GM18873 (cell line): ENCODE results near the gene ATP6V1B1.

Experiments used
- ATAC-seq: cut with Tn5 transposase; IDR thresholded peaks from one replicate; pipeline ENCODE4 v1.9.1; 2021; ENCODE audit warnings: mild to moderate bottlenecking, moderate library complexity, moderate number of reproducible peaks; ENCODE audit not compliant: unreplicated experiment, low FRiP score

The ATP6V1B1 gene

GRCh38 chr2:70942396-70943204, 6.9 kb downstream of the ATP6V1B1 start:
- no peak for ATAC-seq

GRCh38 chr2:70943205-70943871, 7.6 kb downstream of the ATP6V1B1 start:
- ATAC-seq: no peak

DNA sequence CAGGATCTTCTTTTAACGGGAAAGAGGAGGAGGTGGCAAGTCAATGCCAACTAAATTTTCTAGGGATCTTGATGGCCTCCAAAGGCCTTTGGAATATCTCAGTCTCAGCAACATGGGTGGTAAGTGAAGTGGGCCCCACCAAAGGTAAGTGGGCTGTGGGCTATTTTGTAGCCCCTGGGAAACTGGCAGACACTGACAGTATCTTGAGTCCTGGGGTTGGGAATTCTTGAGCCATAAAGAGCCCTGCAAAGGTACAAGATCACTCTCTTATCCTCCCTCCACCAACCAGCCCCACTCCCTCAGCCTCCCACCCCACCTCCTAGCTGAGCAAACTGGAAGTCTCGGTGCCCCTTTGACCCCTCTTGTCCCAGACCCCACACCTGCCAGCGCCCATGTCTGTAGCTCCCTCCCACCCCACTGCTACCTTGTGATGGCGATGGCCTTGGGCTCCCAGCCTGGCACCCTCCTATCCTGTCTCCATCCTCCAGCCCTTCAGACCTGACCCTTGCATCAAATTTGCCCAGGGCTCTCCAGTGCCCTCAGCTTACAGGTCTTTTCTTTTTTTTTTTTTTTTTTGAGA, 8.5 kb downstream of the ATP6V1B1 start:
- no peak for ATAC-seq

DNA sequence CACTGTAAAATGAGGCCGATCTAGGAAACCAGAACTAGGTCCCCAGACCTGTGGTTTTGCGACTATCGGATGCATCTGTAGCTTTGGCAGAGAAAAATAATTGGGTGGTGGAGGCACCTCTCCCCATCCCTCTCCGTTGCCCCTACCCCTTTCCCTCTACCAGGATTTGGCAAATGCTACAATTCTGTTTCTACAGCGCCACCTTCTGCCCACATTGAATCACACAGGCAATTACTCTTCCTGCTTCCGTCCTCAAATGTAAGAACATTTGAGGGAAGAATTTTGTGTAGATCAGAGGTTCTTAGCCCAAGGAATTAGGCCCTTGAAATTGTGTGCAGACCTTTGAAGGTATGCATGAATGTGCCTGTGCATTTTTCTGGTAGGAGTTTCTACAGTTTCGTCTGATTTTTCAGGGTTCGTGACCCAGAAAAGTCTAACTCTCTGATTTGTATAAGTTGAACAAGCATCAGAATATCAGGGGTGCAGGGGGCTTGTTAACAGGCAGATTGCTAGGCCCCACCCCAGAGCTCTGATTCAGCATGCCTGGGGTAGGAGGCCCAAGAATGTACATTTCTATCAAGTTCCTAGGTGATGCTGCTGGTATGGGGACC, 11.2 kb downstream of the ATP6V1B1 start:
- no peak for ATAC-seq

DNA sequence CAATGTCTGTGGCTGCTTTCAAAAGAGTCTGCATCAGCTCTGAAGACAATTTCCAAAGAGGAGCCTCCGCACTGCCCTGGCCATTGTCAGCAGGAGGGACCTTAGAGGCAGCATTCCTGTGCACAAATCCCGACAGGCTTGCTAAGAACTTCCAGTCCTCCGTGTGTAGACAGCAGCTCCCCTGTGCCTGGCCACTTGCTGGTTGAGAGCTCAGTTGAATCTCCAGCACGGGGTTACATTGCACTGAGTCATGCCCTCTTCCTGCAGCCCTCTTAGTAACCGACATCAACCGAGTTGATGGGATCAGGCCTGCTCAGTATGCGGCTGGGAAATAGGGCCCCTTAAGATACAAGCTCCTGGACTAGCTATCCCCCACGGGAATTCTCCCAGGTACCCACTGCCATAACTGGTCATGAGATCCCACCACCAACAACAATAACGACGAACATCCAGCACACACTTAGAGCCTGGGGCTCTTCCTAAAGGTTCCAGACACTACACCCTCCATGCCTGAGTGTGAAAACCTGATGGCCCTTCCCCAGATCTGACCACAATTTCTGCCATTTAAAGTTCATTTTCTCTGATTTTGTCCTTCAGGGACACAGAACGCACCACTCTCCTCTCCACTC, 12.0 kb downstream of the ATP6V1B1 start:
- ATAC-seq: no peak

DNA sequence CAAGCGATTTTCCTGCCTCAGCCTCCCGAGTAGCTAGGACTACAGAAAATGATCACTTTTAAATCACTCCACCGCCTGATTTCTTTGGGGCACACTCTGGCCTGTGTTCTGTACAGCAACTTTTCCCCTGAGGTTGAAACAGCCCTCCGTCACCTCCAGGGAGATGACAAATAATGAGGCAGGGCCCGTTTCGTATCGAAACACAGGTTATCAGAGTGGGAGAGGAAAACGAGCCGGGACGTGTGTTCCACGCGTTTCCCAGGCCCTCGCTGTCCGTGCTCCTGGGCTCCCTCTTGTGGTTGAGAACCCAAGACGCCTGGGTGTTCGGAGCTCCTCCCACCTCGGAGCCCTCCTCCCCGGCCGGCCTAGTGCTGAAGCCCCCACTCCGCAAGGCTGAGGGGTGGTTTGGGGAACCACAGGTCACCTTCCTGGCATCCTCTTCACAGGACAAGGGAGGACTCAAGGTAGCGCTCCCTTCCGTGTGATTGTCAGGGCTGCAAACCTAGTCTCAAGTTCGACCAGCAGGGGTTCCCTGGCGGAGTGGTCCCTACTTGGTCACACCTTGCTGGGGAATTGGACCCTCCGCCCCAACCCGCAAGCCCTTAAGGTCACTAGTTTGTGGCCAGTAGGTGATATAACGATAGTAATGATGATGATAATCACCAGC, 12.8 kb downstream of the ATP6V1B1 start:
- no peak for ATAC-seq

GRCh38 chr2:70949086-70949485, 13.4 kb downstream of the ATP6V1B1 start:
- ATAC-seq: no peak

GRCh38 chr2:70954886-70955285, 19.2 kb downstream of the ATP6V1B1 start:
- no peak for ATAC-seq

- ATAC-seq: no peak
Measured at GRCh38 chr2:70956141-70956540, 20.4 kb downstream of the ATP6V1B1 start.

DNA sequence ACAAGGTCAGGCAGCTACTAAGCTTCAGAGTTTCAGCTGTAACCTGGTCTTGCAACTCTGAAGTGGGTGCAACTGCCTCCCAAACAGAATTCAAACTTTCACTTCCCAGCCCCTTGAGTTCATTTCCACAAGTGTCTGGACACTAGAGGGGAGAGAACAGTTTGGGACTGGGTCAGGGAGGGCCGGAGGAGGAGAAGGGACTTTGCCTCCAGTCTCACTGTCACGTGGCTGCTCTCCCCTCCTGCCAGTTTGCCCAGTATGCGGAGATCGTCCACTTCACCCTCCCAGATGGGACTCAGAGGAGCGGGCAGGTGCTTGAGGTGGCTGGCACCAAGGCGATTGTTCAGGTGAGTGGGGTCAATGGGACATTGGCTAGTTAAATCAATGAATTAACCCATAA, 22.1 kb downstream of the ATP6V1B1 start:
- ATAC-seq: no peak

- no peak for ATAC-seq
Measured at GRCh38 chr2:70958759-70959158, 23.1 kb downstream of the ATP6V1B1 start.

DNA sequence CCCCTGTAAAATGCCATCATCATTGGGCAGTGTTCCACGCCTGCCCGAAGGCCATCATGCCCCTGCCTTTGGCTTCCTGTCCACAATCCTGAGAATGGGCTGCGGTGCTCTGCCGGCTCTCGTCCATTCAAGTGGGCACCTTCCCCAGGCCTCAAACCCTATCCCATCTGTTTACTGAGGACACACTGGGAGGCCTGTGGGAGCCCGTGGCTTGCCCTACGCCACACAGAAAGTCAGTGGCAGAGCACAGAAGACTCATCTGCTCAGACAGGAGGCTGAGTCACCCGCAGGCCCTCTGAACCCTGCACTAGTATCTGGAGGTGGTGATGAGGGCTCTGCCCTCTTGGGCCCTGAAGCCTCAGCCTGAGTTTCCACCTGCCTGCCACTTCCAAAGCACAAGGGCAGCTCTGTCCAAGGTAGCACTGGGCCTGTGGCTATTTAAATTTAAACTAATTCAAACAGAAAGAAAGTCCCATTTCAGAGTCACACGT, 23.6 kb downstream of the ATP6V1B1 start:
- no peak for ATAC-seq

- no peak for ATAC-seq
Measured at GRCh38 chr2:70959851-70960832, 24.4 kb downstream of the ATP6V1B1 start.

GRCh38 chr2:70960833-70961647, 25.3 kb downstream of the ATP6V1B1 start:
- no peak for ATAC-seq

DNA sequence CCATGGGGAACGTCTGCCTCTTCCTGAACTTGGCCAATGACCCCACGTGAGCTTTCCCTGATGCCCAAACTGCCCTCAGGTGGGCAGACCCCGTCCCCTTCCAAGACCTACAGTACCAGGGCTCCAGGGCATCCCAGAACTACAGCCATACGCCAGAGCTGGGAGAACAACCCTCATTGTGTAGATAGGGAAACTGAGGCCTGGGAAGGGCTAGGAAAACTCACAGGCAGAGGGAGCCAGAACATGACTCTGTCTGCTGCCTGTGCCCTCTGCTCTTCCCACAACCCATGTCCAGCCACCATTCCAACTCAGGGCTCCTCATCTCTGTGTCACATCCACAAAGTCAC, 25.9 kb downstream of the ATP6V1B1 start:
- no peak for ATAC-seq

DNA sequence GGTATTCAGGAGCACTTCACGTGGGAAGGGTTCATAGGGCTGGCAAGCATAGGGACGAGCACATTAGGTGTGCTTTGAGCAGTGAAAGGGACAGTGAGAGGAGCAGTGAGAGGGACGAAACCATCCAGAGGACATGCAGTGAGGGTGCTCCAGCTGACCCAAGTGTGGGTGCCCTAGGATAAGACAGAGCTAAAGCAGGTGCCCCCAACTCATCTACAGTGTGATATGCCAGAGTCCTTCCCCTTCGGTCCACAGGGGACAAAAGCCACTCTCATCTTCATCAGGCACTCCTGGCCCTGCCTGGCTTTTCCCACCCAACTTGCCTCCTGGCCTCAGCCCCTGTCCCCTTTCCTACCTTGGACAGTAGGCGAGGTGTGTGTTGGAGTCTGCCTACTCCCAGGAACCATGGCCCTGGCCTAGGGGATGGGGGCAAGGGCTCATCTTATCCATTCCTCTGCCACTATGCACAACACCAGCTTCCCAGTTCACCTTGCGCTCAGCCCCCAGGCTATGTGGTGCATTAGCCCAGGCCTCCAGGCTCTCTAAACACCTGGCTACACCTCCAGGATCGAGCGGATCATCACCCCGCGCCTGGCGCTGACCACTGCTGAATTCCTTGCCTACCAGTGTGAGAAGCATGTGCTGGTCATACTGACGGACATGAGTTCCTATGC, 26.6 kb downstream of the ATP6V1B1 start:
- ATAC-seq: no peak
